Natural killer cell treated with Interleukin-12 subunit alpha and Interleukin-12 subunit beta and Interleukin-15 and Interleukin-18, amount 100 ng/mL, for 72 hours (primary cell): ENCODE measurements around the gene MSRB3. TPM values are rescaled to one million over a fixed set of nuclear protein-coding genes. Genes with fewer than 3 reads are reported as not detected.

ENCODE experiments used
- ATAC-seq, 2 donors: fragments of 150-1000 bp; cut with Tn5 transposase in 1 of 2; sonication (Bioruptor Pico), chemical (Tn5 transposase) in 1 of 2; 2 replicates each; pipeline ENCODE4 v1.10.0; 2021
- DNase-seq: peaks from one replicate; pipeline ENCODE4 v3.0.0; 2022; ENCODE audit warnings: low spot score
- H3K27ac Mint-ChIP-seq, 2 donors: 1 replicate in 1 of 2; 2 replicates in 1 of 2; pipeline ENCODE4 v1.8.0; 2022; ENCODE audit warnings: mixed read lengths in 2 of 2, mild to moderate bottlenecking in 1 of 2, moderate library complexity in 1 of 2
- H3K27me3 Mint-ChIP-seq, 2 donors: 1 replicate in 1 of 2; 2 replicates in 1 of 2; pipeline ENCODE4 v1.8.0; 2022; ENCODE audit warnings: mixed read lengths in 2 of 2
- H3K36me3 Mint-ChIP-seq: one replicate; pipeline ENCODE4 v1.8.0; 2022; ENCODE audit warnings: mixed read lengths
- H3K4me1 Mint-ChIP-seq, 2 donors: 1 replicate in 1 of 2; 2 replicates in 1 of 2; pipeline ENCODE4 v1.8.0; 2022; ENCODE audit warnings: low read depth in 2 of 2, mixed read lengths in 2 of 2, mild to moderate bottlenecking in 1 of 2
- H3K4me3 Mint-ChIP-seq: one replicate; pipeline ENCODE4 v1.8.0; 2022; ENCODE audit warnings: mixed read lengths
- H3K9me3 Mint-ChIP-seq: 2 replicates; pipeline ENCODE4 v1.8.0; 2022; ENCODE audit warnings: mixed read lengths
- total RNA-seq, 2 donors: library from RNA; stranded (reverse); gene quantifications; one replicate each; pipeline ENCODE4 v1.2.3, GENCODE V29; 2022

Gene MSRB3
- total RNA-seq, 2 donors from 2014 or later = 0.11 to 1.2 TPM

- H3K4me1 Mint-ChIP-seq = no peaks in the 10 kb centered on the region
Observed at GRCh38 chr12:65343801-65344200, 65.3 kb downstream of the MSRB3 start.

GRCh38 chr12:65355461-65355860 is 77.0 kb downstream of the MSRB3 start:
- no peak overlapping the region for H3K27ac Mint-ChIP-seq
- no peaks in the 10 kb centered on the region for H3K4me1 Mint-ChIP-seq
- DNase-seq (no peak), ATAC-seq (no peak)
- no peaks in the 10 kb centered on the region for H3K9me3 Mint-ChIP-seq
- no peak overlapping the region for H3K4me3 Mint-ChIP-seq
- no peaks in the 10 kb centered on the region for H3K36me3 Mint-ChIP-seq
- peaks cover 0 to 17% of the 10 kb centered on the region in 2 donors for H3K27me3 Mint-ChIP-seq

More at GRCh38 chr12:65343801-65344200, 65.3 kb downstream of the MSRB3 start:
- Mint-ChIP-seq H3K4me3 (no peak overlapping the region), H3K36me3 (no peaks in the 10 kb centered on the region), H3K27me3 (peaks cover 2 to 15% of the 10 kb centered on the region in 2 donors), H3K9me3 (peaks cover 3% of the 10 kb centered on the region), H3K27ac (no peak overlapping the region)
- ATAC-seq = no peak
- no peak for DNase-seq

GRCh38 chr12:65362234-65363031 is 84.0 kb downstream of the MSRB3 start:
- no peaks in the 10 kb centered on the region for H3K9me3 Mint-ChIP-seq
- no peak for ATAC-seq
- no peak overlapping the region for H3K4me3 Mint-ChIP-seq
- no peak overlapping the region for H3K27ac Mint-ChIP-seq
- H3K4me1 Mint-ChIP-seq = no peaks in the 10 kb centered on the region
- peaks cover 0 to 11% of the 10 kb centered on the region in 2 donors for H3K27me3 Mint-ChIP-seq
- DNase-seq = no peak
- H3K36me3 Mint-ChIP-seq = no peaks in the 10 kb centered on the region

DNA sequence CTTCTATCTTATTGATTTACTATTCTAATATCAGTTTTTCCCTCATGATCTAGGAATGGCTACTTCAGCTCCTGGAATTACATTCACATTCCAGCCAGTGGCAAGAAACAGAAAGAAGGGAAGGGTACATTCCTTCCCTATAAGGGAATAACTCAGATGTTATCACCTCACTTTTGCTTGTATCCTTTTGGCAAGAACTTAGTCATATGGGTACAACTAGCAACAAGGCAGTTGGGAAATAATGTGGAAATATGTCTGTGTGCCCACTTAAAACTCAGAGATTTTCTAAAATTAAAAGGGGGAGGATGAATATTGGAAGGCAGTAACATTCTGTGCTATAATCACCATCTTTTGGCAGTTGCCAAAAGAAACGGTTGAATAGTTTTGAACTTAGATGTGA is 85.6 kb downstream of the MSRB3 start:
- Mint-ChIP-seq H3K4me3 (no peak overlapping the region), H3K27me3 (peaks cover 0 to 7% of the 10 kb centered on the region in 2 donors), H3K27ac (no peak overlapping the region), H3K9me3 (no peaks in the 10 kb centered on the region), H3K36me3 (no peaks in the 10 kb centered on the region), H3K4me1 (no peaks in the 10 kb centered on the region)
- no peak for ATAC-seq
- no peak for DNase-seq

DNA sequence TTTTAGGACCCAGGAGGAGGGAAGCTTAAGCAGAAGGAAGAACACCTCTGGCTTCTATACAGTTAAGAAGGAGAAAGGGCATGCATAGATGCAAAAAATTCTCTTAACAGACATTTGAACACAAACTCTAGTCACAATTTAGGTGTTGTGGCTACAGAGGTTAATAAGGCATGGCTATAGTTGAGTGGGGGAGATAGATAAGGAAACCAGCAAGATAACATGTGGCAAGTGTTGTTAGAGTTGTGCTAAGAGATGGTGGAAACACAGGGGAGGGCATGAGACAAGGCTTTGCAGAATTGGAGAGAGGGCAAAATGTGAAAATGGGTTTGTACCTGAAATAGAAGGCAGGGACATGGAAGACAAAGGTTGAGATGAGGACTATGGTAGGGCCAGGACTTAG is 88.9 kb downstream of the MSRB3 start:
- H3K27ac Mint-ChIP-seq = no peak overlapping the region
- H3K36me3 Mint-ChIP-seq = no peaks in the 10 kb centered on the region
- H3K4me1 Mint-ChIP-seq = no peaks in the 10 kb centered on the region
- no peak for ATAC-seq
- peaks cover 0 to 4% of the 10 kb centered on the region in 2 donors for H3K27me3 Mint-ChIP-seq
- DNase-seq = no peak
- no peaks in the 10 kb centered on the region for H3K9me3 Mint-ChIP-seq
- no peak overlapping the region for H3K4me3 Mint-ChIP-seq

GRCh38 chr12:65368055-65368454 is 89.6 kb downstream of the MSRB3 start:
- H3K27me3 Mint-ChIP-seq = no peaks in the 10 kb centered on the region
- no peak for DNase-seq
- H3K4me1 Mint-ChIP-seq = no peaks in the 10 kb centered on the region
- H3K4me3 Mint-ChIP-seq = no peak overlapping the region
- H3K27ac Mint-ChIP-seq = no peak overlapping the region
- no peaks in the 10 kb centered on the region for H3K36me3 Mint-ChIP-seq
- no peaks in the 10 kb centered on the region for H3K9me3 Mint-ChIP-seq
- no peak for ATAC-seq

- no peaks in the 10 kb centered on the region for H3K9me3 Mint-ChIP-seq
- H3K4me3 Mint-ChIP-seq = no peak overlapping the region
Observed at GRCh38 chr12:65372574-65372973, 94.1 kb downstream of the MSRB3 start.

GRCh38 chr12:65384240-65384639 is 105.8 kb downstream of the MSRB3 start:
- Mint-ChIP-seq H3K27me3 (peaks cover under 1 to 6% of the 10 kb centered on the region in 2 donors), H3K4me3 (no peak overlapping the region)

More at GRCh38 chr12:65372574-65372973, 94.1 kb downstream of the MSRB3 start:
- ATAC-seq (no peak), DNase-seq (no peak)
- Mint-ChIP-seq H3K36me3 (no peaks in the 10 kb centered on the region), H3K27me3 (no peaks in the 10 kb centered on the region), H3K27ac (no peak overlapping the region), H3K4me1 (no peaks in the 10 kb centered on the region)

DNA sequence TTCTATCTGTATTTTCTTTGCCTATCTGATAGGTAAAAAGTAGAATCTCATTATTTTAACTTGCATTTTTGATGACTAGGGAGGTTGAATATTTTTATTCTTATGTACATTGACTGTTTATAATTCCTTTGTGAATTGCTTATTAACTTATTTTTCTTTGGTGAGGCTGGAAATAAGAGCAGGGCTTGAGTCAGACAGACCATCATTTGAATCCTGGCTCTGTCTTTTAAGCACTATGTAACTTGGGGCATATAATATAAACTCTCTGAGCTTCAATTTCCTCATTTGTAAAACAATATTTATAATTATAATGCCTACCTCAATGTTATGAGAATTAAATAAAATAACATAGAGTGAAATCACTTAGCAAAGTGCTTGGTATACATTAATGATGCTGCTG is 108.9 kb downstream of the MSRB3 start:
- no peaks in the 10 kb centered on the region for H3K36me3 Mint-ChIP-seq
- H3K27ac Mint-ChIP-seq = no peak overlapping the region
- H3K4me3 Mint-ChIP-seq = no peak overlapping the region
- peaks cover 4% of the 10 kb centered on the region for H3K9me3 Mint-ChIP-seq
- peaks cover 6 to 9% of the 10 kb centered on the region in 2 donors for H3K27me3 Mint-ChIP-seq
- ATAC-seq (no peak), DNase-seq (no peak)
- H3K4me1 Mint-ChIP-seq = no peaks in the 10 kb centered on the region

More at GRCh38 chr12:65384240-65384639, 105.8 kb downstream of the MSRB3 start:
- H3K9me3 Mint-ChIP-seq = no peaks in the 10 kb centered on the region
- DNase-seq (no peak), ATAC-seq (no peak)
- no peaks in the 10 kb centered on the region for H3K4me1 Mint-ChIP-seq
- no peak overlapping the region for H3K27ac Mint-ChIP-seq
- no peaks in the 10 kb centered on the region for H3K36me3 Mint-ChIP-seq

DNA sequence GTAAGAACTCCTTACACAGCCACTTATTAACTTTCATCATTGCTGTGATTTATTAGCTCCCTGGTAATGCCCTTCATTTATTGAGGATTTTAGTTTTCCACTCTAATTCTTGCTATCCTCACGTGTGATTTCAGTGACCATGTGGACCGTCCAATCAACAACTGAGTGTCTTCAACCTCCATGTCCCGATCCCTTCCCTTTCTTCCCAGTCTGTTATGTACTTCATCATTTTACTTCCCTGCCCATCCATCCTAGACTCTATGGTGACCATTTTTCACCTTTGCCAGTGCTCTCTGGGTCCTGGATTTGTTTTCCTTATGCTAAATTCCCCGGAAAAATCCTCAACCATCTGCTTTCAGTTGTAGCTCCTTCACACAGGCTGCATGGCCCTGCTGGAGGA is 111.0 kb downstream of the MSRB3 start:
- Mint-ChIP-seq H3K4me1 (no peaks in the 10 kb centered on the region), H3K9me3 (peaks cover 4% of the 10 kb centered on the region), H3K27me3 (peaks cover 6 to 9% of the 10 kb centered on the region in 2 donors), H3K4me3 (no peak overlapping the region), H3K36me3 (no peaks in the 10 kb centered on the region), H3K27ac (no peak overlapping the region)
- DNase-seq (no peak), ATAC-seq (no peak)

DNA sequence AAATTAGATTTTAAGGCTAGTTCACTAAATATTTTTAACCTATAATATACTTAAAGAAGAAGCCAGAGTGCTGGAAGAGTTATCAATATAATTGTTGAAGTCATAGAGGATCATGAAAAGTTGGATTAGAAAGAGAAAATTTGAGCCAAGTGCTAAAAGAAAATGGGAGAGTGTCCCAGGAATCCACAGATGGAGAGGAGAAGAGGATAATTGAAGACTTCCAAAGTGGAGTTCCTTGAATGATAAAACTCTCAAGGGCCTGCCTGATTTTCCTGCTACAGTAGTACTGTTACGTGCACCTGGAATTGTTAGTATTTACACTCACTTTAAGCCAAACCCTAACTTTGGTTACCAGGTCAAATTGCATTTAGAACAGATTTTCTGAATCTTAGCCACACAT is 113.2 kb downstream of the MSRB3 start:
- Mint-ChIP-seq H3K9me3 (peaks cover 4% of the 10 kb centered on the region), H3K27ac (no peak overlapping the region), H3K36me3 (peaks cover 5% of the 10 kb centered on the region), H3K4me1 (no peaks in the 10 kb centered on the region), H3K4me3 (no peak overlapping the region), H3K27me3 (peaks cover 6 to 9% of the 10 kb centered on the region in 2 donors)
- DNase-seq (no peak), ATAC-seq (no peak)

DNA sequence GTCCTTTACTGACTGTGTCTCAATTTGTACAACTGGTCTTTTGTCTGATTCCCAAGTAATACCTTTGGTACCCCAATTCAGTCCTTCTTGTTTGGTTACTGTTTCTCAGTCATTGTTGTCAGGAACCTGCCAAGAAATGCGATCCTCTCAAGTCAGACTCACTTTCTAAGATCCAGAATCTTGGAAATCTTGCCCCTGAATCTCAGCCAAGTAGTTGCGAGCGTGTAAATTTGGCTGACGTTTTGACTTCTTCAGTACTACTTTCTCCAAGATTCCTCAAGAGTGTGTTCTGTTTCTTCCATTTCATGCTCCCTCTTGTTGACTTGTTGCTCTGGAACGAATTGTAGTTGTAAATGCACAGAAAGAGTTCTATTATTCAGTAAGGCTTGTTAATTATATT is 114.0 kb downstream of the MSRB3 start:
- H3K4me3 Mint-ChIP-seq = no peak overlapping the region
- no peak for ATAC-seq
- peaks cover 4% of the 10 kb centered on the region for H3K9me3 Mint-ChIP-seq
- no peak overlapping the region for H3K27ac Mint-ChIP-seq
- H3K36me3 Mint-ChIP-seq = peaks cover 5% of the 10 kb centered on the region
- H3K4me1 Mint-ChIP-seq = no peaks in the 10 kb centered on the region
- no peak for DNase-seq
- H3K27me3 Mint-ChIP-seq = peaks cover 6 to 9% of the 10 kb centered on the region in 2 donors

DNA sequence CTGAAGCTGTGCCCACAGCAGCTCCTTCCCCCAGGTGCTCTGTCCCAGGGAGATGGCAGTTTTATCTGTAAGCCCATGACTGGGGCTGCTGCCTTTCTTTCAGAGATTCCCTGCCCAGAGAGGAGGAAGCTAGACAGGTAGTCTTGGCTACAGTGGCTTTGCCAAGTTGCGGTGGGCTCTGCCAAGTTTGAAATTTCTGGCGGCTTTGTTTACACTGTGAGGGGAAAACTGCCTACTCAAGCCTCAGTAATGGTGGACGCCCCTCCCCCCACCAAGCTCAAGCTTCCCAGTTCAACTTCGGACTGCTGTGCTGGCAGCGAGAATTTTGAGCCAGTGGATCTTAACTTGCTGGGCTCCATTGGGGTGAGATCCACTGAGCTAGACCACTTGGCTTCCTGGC is 124.7 kb downstream of the MSRB3 start:
- ATAC-seq (no peak), DNase-seq (no peak)
- H3K4me1 Mint-ChIP-seq = no peaks in the 10 kb centered on the region
- H3K4me3 Mint-ChIP-seq = no peak overlapping the region
- peaks cover 5% of the 10 kb centered on the region for H3K36me3 Mint-ChIP-seq
- H3K27ac Mint-ChIP-seq = no peak overlapping the region
- H3K9me3 Mint-ChIP-seq = peaks cover 21% of the 10 kb centered on the region
- peaks cover 0 to 3% of the 10 kb centered on the region in 2 donors for H3K27me3 Mint-ChIP-seq

- ATAC-seq = no peak
- Mint-ChIP-seq H3K4me3 (no peak overlapping the region), H3K9me3 (peaks cover 4% of the 10 kb centered on the region), H3K4me1 (no peaks in the 10 kb centered on the region), H3K36me3 (no peaks in the 10 kb centered on the region), H3K27ac (no peak overlapping the region), H3K27me3 (peaks cover 0 to 3% of the 10 kb centered on the region in 2 donors)
- no peak for DNase-seq
Observed at GRCh38 chr12:65407388-65408149, 129.1 kb downstream of the MSRB3 start.
